Bladder microvascular endothelial cell (primary cell): Measurements from ENCODE around the gene ATOH7. TPM values are rescaled to one million over a fixed set of nuclear protein-coding genes. Genes with fewer than 3 reads are reported as not detected.

Experiments
- total RNA-seq: library from RNA; depleted of rRNA; stranded (reverse); fragments of >200 nt; gene quantifications from 2 replicates; pipeline ENCODE4 v1.2.3, GENCODE V29; 2014

ATOH7 gene
- not detected in 2 replicates for total RNA-seq

GRCh38 chr10:68231817-68232251 lies at the start of gene ATOH7:
TSS of gene ATOH7 (minus strand) at chr10:68232113. CDS start at chr10:68231677, 436 bp downstream.

Other genes with a start within 250 kb of the ATOH7 start
- 33.7 and 63.1 TPM in 2 replicates for gene HERC4, start 156.8 kb downstream of the ATOH7 start, total RNA-seq
- gene MYPN, start 122.6 kb downstream of the ATOH7 start, total RNA-seq: under 0.01 and 0.16 TPM in 2 replicates
- gene HNRNPH3, start 100.0 kb upstream of the ATOH7 start, total RNA-seq: 24.4 and 51.4 TPM in 2 replicates
- 1.8 and 3.5 TPM in 2 replicates for gene PBLD, start 100.8 kb upstream of the ATOH7 start, total RNA-seq
- 14.4 and 22.4 TPM in 2 replicates for gene RUFY2, start 175.2 kb upstream of the ATOH7 start, total RNA-seq
- gene DNA2, start 239.9 kb upstream of the ATOH7 start, total RNA-seq: 8.3 and 10.7 TPM in 2 replicates